DOHH2 (cell line): ENCODE results near the gene XRCC6.

Source experiments
- H3F3A ChIP-seq: fragments of 200-600 bp; sonication (generic), shearing (Covaris generic); 2 replicates; pipeline ENCODE4 v1.6.0; 2016; ENCODE audit warnings: antibody characterized with exemption, mild to moderate bottlenecking; ENCODE audit not compliant: control insufficient read depth, insufficient read depth
- H3K27ac ChIP-seq: fragments of 200-600 bp; sonication (generic); 2 replicates; pipeline ENCODE4 v1.5.1; 2014; ENCODE audit warnings: low read depth, mild to moderate bottlenecking, low read length, moderate library complexity
- H3K27me3 ChIP-seq: fragments of 200-600 bp; sonication (generic); 2 replicates; pipeline ENCODE4 v1.6.1; 2014; ENCODE audit warnings: mild to moderate bottlenecking, low read length, mixed read lengths; ENCODE audit not compliant: control insufficient read depth
- H3K36me3 ChIP-seq: fragments of 200-600 bp; sonication (generic); 2 replicates; pipeline ENCODE4 v1.6.1; 2014; ENCODE audit warnings: mild to moderate bottlenecking, low read length, moderate library complexity, mixed read lengths; ENCODE audit not compliant: control insufficient read depth
- H3K4me1 ChIP-seq: fragments of 200-600 bp; sonication (generic); 2 replicates; pipeline ENCODE4 v1.6.1; 2014; ENCODE audit warnings: mild to moderate bottlenecking, low read length, mixed read lengths; ENCODE audit not compliant: control insufficient read depth
- H3K4me2 ChIP-seq: fragments of 200-600 bp; sonication (generic); 2 replicates; pipeline ENCODE4 v1.6.0; 2014; ENCODE audit warnings: mild to moderate bottlenecking, low read length, moderate library complexity
- H3K4me3 ChIP-seq: fragments of 200-600 bp; sonication (generic); 2 replicates; pipeline ENCODE4 v1.5.1; 2014; ENCODE audit warnings: mild to moderate bottlenecking, low read length, mixed read lengths
- H3K79me2 ChIP-seq: fragments of 200-600 bp; sonication (generic); 2 replicates; pipeline ENCODE4 v1.6.1; 2014; ENCODE audit warnings: mild to moderate bottlenecking, low read length, mixed read lengths; ENCODE audit not compliant: control insufficient read depth
- H3K9me2 ChIP-seq: fragments of 200-600 bp; sonication (generic); replicated peaks from 2 replicates; pipeline ENCODE4 v1.6.1; 2014; ENCODE audit warnings: mild to moderate bottlenecking, low read length, mixed read lengths; ENCODE audit not compliant: control insufficient read depth
- H3K9me3 ChIP-seq: fragments of 200-600 bp; sonication (generic); 2 replicates; pipeline ENCODE4 v1.6.1; 2014; ENCODE audit warnings: antibody characterized with exemption, low read length, mixed read lengths; ENCODE audit not compliant: control insufficient read depth, insufficient read depth
- H4K20me1 ChIP-seq: fragments of 200-600 bp; sonication (generic); 2 replicates; pipeline ENCODE4 v1.6.0; 2014; ENCODE audit warnings: low read depth, mild to moderate bottlenecking, antibody characterized with exemption, low read length, moderate library complexity; ENCODE audit not compliant: control insufficient read depth, insufficient read depth
- EZH2phosphoT487 ChIP-seq: fragments of 200-600 bp; sonication (generic); IDR thresholded peaks from 2 replicates; pipeline ENCODE4 v1.6.1; 2017; ENCODE audit warnings: borderline replicate concordance, mild to moderate bottlenecking, antibody characterized with exemption, low read length, moderate library complexity, mixed read lengths
- TF ChIP-seq, protein P1 (sequence below): fragments of 200-600 bp; sonication (generic); IDR thresholded peaks from one replicate; pipeline ENCODE4 v1.5.1; 2014; ENCODE audit warnings: antibody characterized with exemption, mild to moderate bottlenecking, low read depth, low read length; ENCODE audit not compliant: poor library complexity, severe bottlenecking

Gene XRCC6

DNA sequence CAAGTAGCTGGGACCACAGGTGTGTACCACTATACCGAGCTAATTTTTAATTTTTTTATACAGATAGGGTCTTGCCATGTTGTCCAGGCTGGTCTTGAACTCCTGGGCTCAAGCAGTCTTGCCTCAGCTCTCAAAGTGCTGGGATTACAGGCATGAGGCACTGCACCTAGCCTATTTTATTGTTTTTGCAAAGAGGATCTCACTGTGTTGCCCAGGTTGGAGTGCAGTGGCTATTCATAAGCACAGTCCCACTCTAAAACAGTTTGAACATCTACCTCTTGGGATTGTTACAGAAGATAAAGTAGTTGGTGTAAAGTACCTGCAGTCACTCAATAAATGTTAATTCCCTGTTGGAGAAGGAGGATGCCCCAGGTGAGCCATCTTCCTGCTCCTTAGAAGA, 29.1 kb downstream of the XRCC6 start:
- no peak overlapping the region for H3K4me2 ChIP-seq
- peaks cover 4% of the 10 kb centered on the region; the same call in 1 of the 2 replicates for H3K4me1 ChIP-seq
- H3K27me3 ChIP-seq = no peaks in the 10 kb centered on the region
- peaks cover 88% of the 10 kb centered on the region for H3K36me3 ChIP-seq
- 0 out of 2 replicates have a peak, but pooled peaks cover 4% of the 10 kb centered on the region for H3F3A ChIP-seq
- TF ChIP-seq EZH2phosphoT487 = no peak
- TF ChIP-seq, protein P1, sequence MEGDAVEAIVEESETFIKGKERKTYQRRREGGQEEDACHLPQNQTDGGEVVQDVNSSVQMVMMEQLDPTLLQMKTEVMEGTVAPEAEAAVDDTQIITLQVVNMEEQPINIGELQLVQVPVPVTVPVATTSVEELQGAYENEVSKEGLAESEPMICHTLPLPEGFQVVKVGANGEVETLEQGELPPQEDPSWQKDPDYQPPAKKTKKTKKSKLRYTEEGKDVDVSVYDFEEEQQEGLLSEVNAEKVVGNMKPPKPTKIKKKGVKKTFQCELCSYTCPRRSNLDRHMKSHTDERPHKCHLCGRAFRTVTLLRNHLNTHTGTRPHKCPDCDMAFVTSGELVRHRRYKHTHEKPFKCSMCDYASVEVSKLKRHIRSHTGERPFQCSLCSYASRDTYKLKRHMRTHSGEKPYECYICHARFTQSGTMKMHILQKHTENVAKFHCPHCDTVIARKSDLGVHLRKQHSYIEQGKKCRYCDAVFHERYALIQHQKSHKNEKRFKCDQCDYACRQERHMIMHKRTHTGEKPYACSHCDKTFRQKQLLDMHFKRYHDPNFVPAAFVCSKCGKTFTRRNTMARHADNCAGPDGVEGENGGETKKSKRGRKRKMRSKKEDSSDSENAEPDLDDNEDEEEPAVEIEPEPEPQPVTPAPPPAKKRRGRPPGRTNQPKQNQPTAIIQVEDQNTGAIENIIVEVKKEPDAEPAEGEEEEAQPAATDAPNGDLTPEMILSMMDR = no peak
- H3K9me3 ChIP-seq = no peaks in the 10 kb centered on the region
- no peaks in the 10 kb centered on the region for H3K9me2 ChIP-seq
- peaks cover 33% of the 10 kb centered on the region for H3K79me2 ChIP-seq
- no peak overlapping the region for H3K27ac ChIP-seq
- no peaks in the 10 kb centered on the region for H4K20me1 ChIP-seq
- H3K4me3 ChIP-seq = no peak overlapping the region

- H3K4me3 ChIP-seq = no peak overlapping the region
- H3K79me2 ChIP-seq = peaks cover 31% of the 10 kb centered on the region
- no peaks in the 10 kb centered on the region for H3K9me3 ChIP-seq
- 0 out of 2 replicates have a peak, but pooled peaks cover 4% of the 10 kb centered on the region for H3F3A ChIP-seq
- peaks cover 4% of the 10 kb centered on the region; the same call in 1 of the 2 replicates for H3K4me1 ChIP-seq
- no peak for TF ChIP-seq EZH2phosphoT487
- TF ChIP-seq, protein P1 = no peak
- no peaks in the 10 kb centered on the region for H4K20me1 ChIP-seq
- no peaks in the 10 kb centered on the region for H3K9me2 ChIP-seq
- H3K27me3 ChIP-seq = no peaks in the 10 kb centered on the region
- H3K36me3 ChIP-seq = peaks cover 87% of the 10 kb centered on the region
- no peak overlapping the region for H3K27ac ChIP-seq
- H3K4me2 ChIP-seq = no peak overlapping the region
These were observed 29.7 kb downstream of the XRCC6 start for GRCh38 chr22:41650821-41651220.

- Histone ChIP-seq H3K9me3 (no peaks in the 10 kb centered on the region), H3K4me1 (no peaks in the 10 kb centered on the region), H3K27ac (no peak overlapping the region), H3K27me3 (no peaks in the 10 kb centered on the region), H3K9me2 (no peaks in the 10 kb centered on the region), H3K4me2 (no peak overlapping the region), H4K20me1 (no peaks in the 10 kb centered on the region), H3K79me2 (peaks cover 16% of the 10 kb centered on the region), H3K36me3 (peaks cover 86% of the 10 kb centered on the region), H3F3A (0 out of 2 replicates have a peak, but pooled peaks cover 4% of the 10 kb centered on the region), H3K4me3 (no peak overlapping the region)
- TF ChIP-seq, protein P1 = no peak
- no peak for TF ChIP-seq EZH2phosphoT487
These were observed 33.2 kb downstream of the XRCC6 start for GRCh38 chr22:41654322-41654721.

GRCh38 chr22:41656556-41656955, 35.5 kb downstream of the XRCC6 start:
- 0 out of 2 replicates have a peak, but pooled peaks cover 4% of the 10 kb centered on the region for H4K20me1 ChIP-seq
- TF ChIP-seq, protein P1 = no peak
- TF ChIP-seq EZH2phosphoT487 = no peak
- no peaks in the 10 kb centered on the region for H3K27me3 ChIP-seq
- H3K9me2 ChIP-seq = no peaks in the 10 kb centered on the region
- H3F3A ChIP-seq = peaks cover 12% of the 10 kb centered on the region
- no peaks in the 10 kb centered on the region for H3K9me3 ChIP-seq
- peaks cover 93% of the 10 kb centered on the region for H3K36me3 ChIP-seq
- H3K4me2 ChIP-seq = no peak overlapping the region
- H3K27ac ChIP-seq = no peak overlapping the region
- no peaks in the 10 kb centered on the region for H3K4me1 ChIP-seq
- H3K4me3 ChIP-seq = no peak overlapping the region
- H3K79me2 ChIP-seq = peaks cover 9% of the 10 kb centered on the region
